Measurements from ENCODE around the gene KDM2A. TPM values are rescaled to one million over a fixed set of nuclear protein-coding genes. Genes with fewer than 3 reads are reported as not detected.

KDM2A gene
- total and polyA plus RNA-seq, 2 donors (not counting 3 experiments of a cell fraction or from before 2014, with no cell fraction given), result 72.2 to 79.5 TPM

- no peak for FAIRE-seq
These were observed 182.4 kb downstream of the KDM2A start for GRCh38 chr11:67301313-67301921.

GRCh38 chr11:67301951-67302516 lies 183.0 kb downstream of the KDM2A start:
- Histone ChIP-seq H3K9ac (replicated peaks; ENCODE audit: extremely low read depth, insufficient read depth, low read length) (no peak overlapping the region), H3K4me2 (ENCODE audit: insufficient read depth, low read length) (no peak overlapping the region), H3K4me3 (replicated peaks in 1 of 3; ENCODE audit: insufficient read depth in 1 of 3, low read depth in 1 of 3, low read length in 3 of 3) (no peak overlapping the region), H2AFZ (ENCODE audit: low read depth, low read length) (no peak overlapping the region), H3K27me3 (ENCODE audit: control insufficient read depth in 2 of 2, insufficient read depth in 2 of 2, low read length in 2 of 2) (no peaks in the 10 kb centered on the region), H3K9me1 (replicated peaks; ENCODE audit: control insufficient read depth, extremely low read depth, insufficient read depth, low read length) (no peaks in the 10 kb centered on the region), H3K79me2 (ENCODE audit: control insufficient read depth, insufficient read depth, low read length) (no peaks in the 10 kb centered on the region), H4K20me1 (replicated peaks; ENCODE audit: control insufficient read depth, extremely low read depth, insufficient read depth, low read length) (no peaks in the 10 kb centered on the region), H3K27ac (ENCODE audit: insufficient read depth, low read depth, low read length) (no peak overlapping the region), H3K9me3 (replicated peaks; ENCODE audit: control insufficient read depth, insufficient read depth, low read length) (no peaks in the 10 kb centered on the region), H3K4me1 (ENCODE audit: control insufficient read depth, extremely low read depth, insufficient read depth, low read length) (peaks cover 3% of the 10 kb centered on the region), H3K36me3 (ENCODE audit: control insufficient read depth in 2 of 2, extremely low read depth in 1 of 2, insufficient read depth in 2 of 2, low read length in 2 of 2) (peaks cover 0 to 25% of the 10 kb centered on the region in 2 experiments)
- TF ChIP-seq MYC (IDR thresholded peaks at IDR 0.05; ENCODE audit: low read depth, low read length) (no peak), JUN (IDR thresholded peaks at IDR 0.05; ENCODE audit: borderline replicate concordance, insufficient read depth, insufficient read length, low read depth) (no peak), POLR2AphosphoS5 (IDR thresholded peaks at IDR 0.05; ENCODE audit: insufficient read depth, low read depth, low read length) (no peak), GATA2 (IDR thresholded peaks at IDR 0.05; ENCODE audit: insufficient read depth, insufficient read length, low read depth, low read length) (no peak), EZH2 (IDR thresholded peaks at IDR 0.05; ENCODE audit: borderline replicate concordance, low read depth, low read length, severe bottlenecking) (no peak), FOS (IDR thresholded peaks at IDR 0.05; ENCODE audit: borderline replicate concordance, insufficient read depth, low read length) (no peak), CTCF (IDR thresholded peaks at IDR 0.05; ENCODE audit: extremely low read depth in 1 of 2, insufficient read depth in 1 of 2, low read depth in 1 of 2, low read length in 2 of 2) (no peak), MAX (IDR thresholded peaks at IDR 0.05; ENCODE audit: insufficient read depth, insufficient read length) (no peak), POLR2A (IDR thresholded peaks at IDR 0.05; ENCODE audit: low read depth, low read length) (no peak)
- POLR2A ChIA-PET, result interaction anchor here (1.3 kb wide), 1 partner anchor 13 kb away, joined by 6 read pairs; no protein-coding TSS in a partner anchor
- dilution Hi-C loops (cut with MboI; ENCODE audit: extremely low pct_ligation_motif_present, low sequenced_read_pairs), result no loop called here
- FAIRE-seq, result no peak
- intact Hi-C loops (cut with micrococcal nuclease), result loop anchor here (2.0 kb wide), 1 partner anchor 13 kb away; the partner anchor contains the start of gene ANKRD13D
- TSS peak; percentile 12 for BruUV-seq (replicated peaks)
- CTCF ChIA-PET, result interaction anchor here (1.2 to 3.1 kb wide), 4 partner anchors 13 to 220 kb away, joined by 4 to 18 read pairs (median 8); partner anchors contain the start of gene ANKRD13D
- no peak for DNase-seq (ENCODE audit: low read depth, low spot score)

More at GRCh38 chr11:67301313-67301921, 182.4 kb downstream of the KDM2A start:
- ChIA-PET POLR2A (no interaction called here), CTCF (interaction anchor here (1.0 to 3.1 kb wide), 2 partner anchors 16 to 81 kb away, joined by 4 to 18 read pairs; no protein-coding TSS in a partner anchor)
- Histone ChIP-seq H3K4me3 (replicated peaks in 1 of 3; ENCODE audit: insufficient read depth in 1 of 3, low read depth in 1 of 3, low read length in 3 of 3) (no peak overlapping the region), H3K79me2 (ENCODE audit: control insufficient read depth, insufficient read depth, low read length) (peaks cover 2% of the 10 kb centered on the region), H3K4me2 (ENCODE audit: insufficient read depth, low read length) (no peak overlapping the region), H3K27ac (ENCODE audit: insufficient read depth, low read depth, low read length) (no peak overlapping the region), H3K27me3 (ENCODE audit: control insufficient read depth in 2 of 2, insufficient read depth in 2 of 2, low read length in 2 of 2) (no peaks in the 10 kb centered on the region), H3K36me3 (ENCODE audit: control insufficient read depth in 2 of 2, extremely low read depth in 1 of 2, insufficient read depth in 2 of 2, low read length in 2 of 2) (peaks cover 0 to 27% of the 10 kb centered on the region in 2 experiments), H3K4me1 (ENCODE audit: control insufficient read depth, extremely low read depth, insufficient read depth, low read length) (peaks cover 3% of the 10 kb centered on the region), H3K9me1 (replicated peaks; ENCODE audit: control insufficient read depth, extremely low read depth, insufficient read depth, low read length) (no peaks in the 10 kb centered on the region), H3K9ac (replicated peaks; ENCODE audit: extremely low read depth, insufficient read depth, low read length) (no peak overlapping the region), H3K9me3 (replicated peaks; ENCODE audit: control insufficient read depth, insufficient read depth, low read length) (no peaks in the 10 kb centered on the region), H2AFZ (ENCODE audit: low read depth, low read length) (no peak overlapping the region), H4K20me1 (replicated peaks; ENCODE audit: control insufficient read depth, extremely low read depth, insufficient read depth, low read length) (no peaks in the 10 kb centered on the region)
- BruUV-seq (replicated peaks), result no TSS peak
- dilution Hi-C loops (cut with MboI; ENCODE audit: extremely low pct_ligation_motif_present, low sequenced_read_pairs), result no loop called here
- DNase-seq (ENCODE audit: low read depth, low spot score), result no peak
- intact Hi-C loops (cut with micrococcal nuclease), result no loop called here
- TF ChIP-seq JUN (IDR thresholded peaks at IDR 0.05; ENCODE audit: borderline replicate concordance, insufficient read depth, insufficient read length, low read depth) (no peak), EZH2 (IDR thresholded peaks at IDR 0.05; ENCODE audit: borderline replicate concordance, low read depth, low read length, severe bottlenecking) (no peak), POLR2AphosphoS5 (IDR thresholded peaks at IDR 0.05; ENCODE audit: insufficient read depth, low read depth, low read length) (peak; percentile 23)
